Anterior cingulate cortex (tissue), 58 donors: Measurements from ENCODE around the gene TTC9C.

Experiments used
- DNase-seq, 58 donors: peaks; one replicate each; lab custom pipeline; 2025; lab: John Stamatoyannopoulos, UW

The TTC9C gene

DNA sequence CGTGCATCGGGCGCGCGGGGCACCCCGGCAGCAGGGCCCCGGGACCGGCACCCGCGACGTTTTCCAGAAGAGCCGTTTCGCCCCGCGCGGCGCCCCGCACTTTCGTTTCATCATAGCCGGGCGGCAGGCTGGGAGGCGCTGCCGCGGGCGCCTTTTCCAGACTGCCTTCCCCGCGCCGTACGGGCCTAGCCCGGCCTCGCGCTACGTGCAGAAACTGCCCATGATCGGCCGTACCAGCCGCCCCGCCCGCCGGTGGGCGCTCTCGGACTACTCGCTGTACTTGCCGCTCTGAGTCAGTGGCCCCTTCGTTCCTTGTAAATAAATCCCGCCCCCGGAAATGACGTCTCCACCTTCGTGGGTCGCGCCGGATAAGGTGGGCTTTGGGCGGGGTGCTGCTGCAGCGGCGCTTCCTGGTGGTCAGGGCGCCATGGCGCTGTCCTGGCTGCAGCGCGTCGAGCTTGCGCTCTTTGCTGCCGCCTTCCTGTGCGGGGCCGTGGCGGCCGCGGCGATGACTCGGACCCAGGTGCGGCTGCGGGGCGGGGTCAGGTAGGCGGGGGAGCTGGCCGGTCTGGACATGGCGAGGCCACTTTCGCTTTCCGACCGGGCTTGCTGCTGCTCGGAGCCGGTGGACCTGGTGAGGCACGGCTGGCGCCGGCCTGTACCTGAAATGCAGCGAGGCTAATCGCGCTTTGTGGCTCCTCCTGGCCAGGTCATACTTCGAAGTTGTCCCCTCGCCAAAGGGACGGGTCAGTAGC lies 58.9 kb downstream of the TTC9C start, which contains the start of gene TMEM179B:
TSS of gene TMEM179B (plus strand) at position 398 of the 755 bp plus-strand sequence. CDS start at position 428, 30 bp downstream.
- DNase-seq = peak; percentile 74 to 99 (median 95)
